ENCODE measurements around the gene ZNF624.

Gene ZNF624

DNA sequence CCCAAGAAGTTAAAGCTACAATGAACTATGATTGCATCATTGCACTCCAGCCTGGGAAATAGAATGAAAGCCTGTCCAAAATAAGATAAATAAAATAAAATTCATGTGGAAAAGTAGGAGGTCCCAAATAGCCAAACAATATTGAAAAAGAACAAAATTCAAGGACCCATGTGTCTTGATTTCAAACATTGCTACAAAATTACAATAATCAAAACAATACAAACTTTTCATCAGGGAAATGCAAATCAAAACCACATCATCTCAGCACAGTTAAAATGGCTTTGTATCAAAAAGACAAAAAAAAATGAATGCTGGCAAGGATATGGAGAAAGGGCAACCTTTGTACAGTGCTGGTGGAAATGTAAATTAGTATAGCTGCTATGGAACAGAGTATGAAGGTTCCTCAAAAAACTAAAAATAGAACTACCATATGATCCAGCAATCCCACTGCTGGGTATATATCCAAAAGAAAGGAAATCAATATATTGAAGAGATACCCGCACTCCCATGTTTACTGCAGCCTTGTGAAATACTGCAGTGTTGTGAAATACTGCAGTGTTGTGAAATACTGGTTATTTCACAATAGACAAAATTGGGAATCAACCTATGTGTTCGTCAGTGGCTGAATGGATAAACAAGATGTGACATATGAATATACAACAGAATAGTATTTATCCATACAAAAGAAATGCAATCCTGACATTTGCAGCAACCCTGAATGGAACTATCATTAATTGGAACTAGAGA lies 60.1 kb downstream of the ZNF624 start:
- H3K27me3 ChIP-seq (ENCODE audit: control insufficient read depth, insufficient read depth, low read length), result peaks cover 5% of the 10 kb centered on the region
- H3K9me3 ChIP-seq (ENCODE audit: control insufficient read depth, insufficient read depth, low read depth, low read length), result peaks cover 11% of the 10 kb centered on the region; the same call in 1 of the 2 replicates
- no peaks in the 10 kb centered on the region for H3K4me1 ChIP-seq (ENCODE audit: control insufficient read depth, insufficient read depth, low read length)
- H3K27ac ChIP-seq (ENCODE audit: low read depth, low read length), result no peak overlapping the region
- H3K9ac ChIP-seq (ENCODE audit: low read length), result no peak overlapping the region
- H3K36me3 ChIP-seq (ENCODE audit: control insufficient read depth, insufficient read depth, low read length), result no peaks in the 10 kb centered on the region
- no peak overlapping the region for H3K4me3 ChIP-seq (ENCODE audit: low read depth, low read length)

DNA sequence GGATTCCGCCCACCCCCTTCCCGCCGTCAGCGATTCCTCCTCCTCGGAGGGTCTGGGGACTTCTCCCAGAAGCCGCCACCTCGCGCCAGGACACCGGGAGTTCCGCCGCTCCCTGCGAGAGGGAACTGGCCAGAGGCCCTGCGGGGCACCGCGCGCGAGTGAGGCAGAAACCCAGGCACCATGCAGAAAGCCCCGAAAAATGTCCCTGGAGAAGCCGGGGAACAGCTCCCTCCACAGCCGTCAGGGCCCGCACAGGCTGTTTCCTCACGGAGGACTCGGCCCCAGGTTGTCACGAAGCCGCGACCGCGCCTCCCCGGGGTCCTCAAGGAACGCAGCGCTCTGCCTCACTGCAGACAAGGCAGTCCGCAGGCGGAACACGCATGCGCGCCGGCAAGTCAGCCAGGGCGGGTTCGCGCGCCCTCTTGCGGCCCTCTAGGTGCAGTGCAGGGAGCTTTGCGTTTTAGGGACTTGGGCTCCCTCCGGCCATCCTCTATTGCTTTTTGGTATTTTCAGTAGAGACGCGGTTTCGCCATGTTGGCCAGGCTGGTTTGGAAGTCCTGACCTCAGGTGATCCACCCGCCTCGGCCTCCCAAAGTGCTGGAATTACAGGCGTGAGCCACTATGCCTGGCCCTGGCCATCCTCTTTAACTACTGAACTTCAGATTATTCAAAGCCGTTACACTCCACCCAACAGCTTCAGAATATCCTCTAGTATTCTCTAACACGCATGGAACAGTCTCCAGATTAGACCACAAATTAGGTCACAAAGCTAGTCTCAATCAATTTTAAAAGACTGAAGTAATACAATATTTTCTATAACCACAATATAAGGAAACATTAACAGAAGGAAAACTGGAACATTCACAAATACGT lies 64.3 kb downstream of the ZNF624 start:
- Histone ChIP-seq H3K36me3 (ENCODE audit: control insufficient read depth, insufficient read depth, low read length) (no peaks in the 10 kb centered on the region), H3K9ac (ENCODE audit: low read length) (peak overlapping the region; percentile 59), H3K4me1 (ENCODE audit: control insufficient read depth, insufficient read depth, low read length) (no peaks in the 10 kb centered on the region), H3K4me3 (ENCODE audit: low read depth, low read length) (peak overlapping the region; percentile 78), H3K9me3 (ENCODE audit: control insufficient read depth, insufficient read depth, low read depth, low read length) (peaks cover 11% of the 10 kb centered on the region; the same call in 1 of the 2 replicates), H3K27me3 (ENCODE audit: control insufficient read depth, insufficient read depth, low read length) (peaks cover 24% of the 10 kb centered on the region), H3K27ac (ENCODE audit: low read depth, low read length) (no peak overlapping the region)

- Histone ChIP-seq H3K4me3 (ENCODE audit: low read depth, low read length) (no peak overlapping the region), H3K4me1 (ENCODE audit: control insufficient read depth, insufficient read depth, low read length) (no peaks in the 10 kb centered on the region), H3K9me3 (ENCODE audit: control insufficient read depth, insufficient read depth, low read depth, low read length) (peaks cover 9% of the 10 kb centered on the region; the same call in 1 of the 2 replicates), H3K27me3 (ENCODE audit: control insufficient read depth, insufficient read depth, low read length) (peaks cover 24% of the 10 kb centered on the region), H3K9ac (ENCODE audit: low read length) (no peak overlapping the region), H3K27ac (ENCODE audit: low read depth, low read length) (no peak overlapping the region), H3K36me3 (ENCODE audit: control insufficient read depth, insufficient read depth, low read length) (no peaks in the 10 kb centered on the region)
These were observed 67.9 kb downstream of the ZNF624 start for GRCh38 chr17:16585796-16586195.

GRCh38 chr17:16584273-16584995 lies 69.2 kb downstream of the ZNF624 start:
- Histone ChIP-seq H3K27ac (ENCODE audit: low read depth, low read length) (no peak overlapping the region), H3K4me3 (ENCODE audit: low read depth, low read length) (peak overlapping the region; percentile 45; the same call in 1 of the 2 replicates)

DNA sequence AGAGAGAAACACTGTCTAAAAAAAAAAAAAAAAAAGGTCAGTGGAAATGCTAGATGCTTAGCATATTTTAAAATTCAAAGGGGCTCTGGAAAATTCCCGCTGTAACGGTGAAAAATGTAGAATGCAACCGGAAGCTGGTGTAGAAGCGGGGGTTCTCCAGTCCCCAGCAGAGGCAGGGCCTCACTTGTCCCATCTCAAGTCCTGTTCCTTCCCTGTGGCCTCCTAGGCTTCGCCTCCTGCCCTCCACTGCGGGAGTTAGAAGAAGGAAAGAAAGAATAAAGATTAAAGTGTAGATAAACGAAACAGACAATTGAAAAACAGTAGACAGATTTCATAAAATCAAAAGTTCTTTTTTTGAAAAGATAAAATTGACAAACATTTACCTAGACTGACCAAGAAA lies 69.9 kb downstream of the ZNF624 start:
- Histone ChIP-seq H3K9me3 (ENCODE audit: control insufficient read depth, insufficient read depth, low read depth, low read length) (0 out of 2 replicates have a peak, but pooled peaks cover 4% of the 10 kb centered on the region), H3K27me3 (ENCODE audit: control insufficient read depth, insufficient read depth, low read length) (peaks cover 22% of the 10 kb centered on the region), H3K9ac (ENCODE audit: low read length) (no peak overlapping the region), H3K4me1 (ENCODE audit: control insufficient read depth, insufficient read depth, low read length) (no peaks in the 10 kb centered on the region), H3K4me3 (ENCODE audit: low read depth, low read length) (no peak overlapping the region), H3K36me3 (ENCODE audit: control insufficient read depth, insufficient read depth, low read length) (no peaks in the 10 kb centered on the region), H3K27ac (ENCODE audit: low read depth, low read length) (no peak overlapping the region)

More at GRCh38 chr17:16584273-16584995, 69.2 kb downstream of the ZNF624 start:
- H3K9me3 ChIP-seq (ENCODE audit: control insufficient read depth, insufficient read depth, low read depth, low read length), result peaks cover 4% of the 10 kb centered on the region; the same call in 1 of the 2 replicates
- no peak overlapping the region for H3K9ac ChIP-seq (ENCODE audit: low read length)
- peaks cover 24% of the 10 kb centered on the region for H3K27me3 ChIP-seq (ENCODE audit: control insufficient read depth, insufficient read depth, low read length)
- H3K36me3 ChIP-seq (ENCODE audit: control insufficient read depth, insufficient read depth, low read length), result no peaks in the 10 kb centered on the region
- no peaks in the 10 kb centered on the region for H3K4me1 ChIP-seq (ENCODE audit: control insufficient read depth, insufficient read depth, low read length)

DNA sequence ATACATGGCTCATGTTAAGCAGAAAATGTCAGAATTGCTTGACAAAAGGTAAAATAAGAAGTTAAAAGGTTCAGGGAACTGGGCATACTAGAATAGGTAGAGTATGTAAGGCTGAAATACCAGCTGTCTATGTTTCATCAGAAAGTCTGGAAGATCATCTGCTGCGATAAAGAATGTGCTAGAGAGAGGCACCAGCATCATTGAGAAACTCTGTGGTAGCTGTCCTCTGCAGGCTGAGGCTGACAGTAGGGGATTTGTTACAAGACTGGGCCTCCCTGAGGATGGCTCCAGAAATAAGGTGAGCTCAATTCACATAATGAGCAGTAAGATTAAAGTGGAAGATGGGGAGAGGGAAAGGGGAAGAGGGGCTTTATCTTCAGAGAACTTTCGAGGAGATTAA lies 80.2 kb downstream of the ZNF624 start:
- Histone ChIP-seq H3K4me3 (ENCODE audit: low read depth, low read length) (no peak overlapping the region), H3K4me1 (ENCODE audit: control insufficient read depth, insufficient read depth, low read length) (no peaks in the 10 kb centered on the region), H3K36me3 (ENCODE audit: control insufficient read depth, insufficient read depth, low read length) (no peaks in the 10 kb centered on the region), H3K27ac (ENCODE audit: low read depth, low read length) (no peak overlapping the region), H3K9ac (ENCODE audit: low read length) (no peak overlapping the region), H3K9me3 (ENCODE audit: control insufficient read depth, insufficient read depth, low read depth, low read length) (no peaks in the 10 kb centered on the region), H3K27me3 (ENCODE audit: control insufficient read depth, insufficient read depth, low read length) (peaks cover 30% of the 10 kb centered on the region)

Measured in HUES6 (cell line).